ENCODE results near the gene C1QTNF3.

C1QTNF3 gene

DNA sequence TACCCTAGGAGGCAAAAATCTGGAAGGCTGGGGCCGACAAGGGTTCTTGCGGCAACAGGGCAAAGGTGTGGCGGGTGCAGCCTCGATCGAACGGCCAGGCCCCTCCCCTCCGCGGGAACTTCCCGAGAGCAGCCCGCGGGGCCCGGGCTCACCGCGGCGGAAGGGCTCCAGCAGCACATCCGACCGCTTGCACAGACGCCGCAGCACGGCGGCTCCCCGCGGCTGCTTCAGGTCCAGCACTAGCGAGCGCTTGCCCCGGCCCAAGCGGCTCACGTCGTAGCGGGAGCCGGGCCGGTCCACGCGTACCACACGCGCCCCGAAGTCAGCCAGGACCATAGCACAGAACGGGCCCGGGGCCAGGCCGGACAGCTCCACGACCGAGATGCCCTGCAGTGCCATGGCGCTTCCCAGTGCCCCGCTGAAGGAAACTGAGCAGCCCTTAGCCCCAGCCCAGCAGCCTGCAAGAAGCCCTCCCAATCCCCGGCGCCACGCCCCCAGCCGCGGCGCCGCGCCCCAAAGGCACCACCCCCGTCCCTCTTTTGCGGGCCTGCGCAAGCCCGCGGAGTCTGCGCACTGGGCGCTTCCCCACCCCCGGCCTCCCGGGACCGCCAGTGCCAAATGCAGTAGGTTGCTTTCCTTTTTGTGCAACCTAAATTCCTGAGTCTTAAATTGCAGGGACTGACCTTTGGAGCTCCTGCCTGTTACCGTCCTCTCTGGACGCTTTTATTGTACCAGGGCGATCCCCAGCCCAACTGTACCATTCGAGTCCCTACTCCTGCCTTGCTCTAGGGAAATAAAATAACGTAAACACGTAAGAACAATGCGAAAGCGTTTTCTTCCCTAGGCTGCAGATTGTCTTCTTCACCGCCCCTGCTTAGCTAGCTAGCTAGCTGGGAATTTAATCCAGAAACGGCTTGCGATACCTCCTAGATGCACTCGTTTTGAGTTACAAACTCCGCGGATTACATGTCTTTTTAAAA is 35.1 kb downstream of the C1QTNF3 start, which contains the start of gene AMACR:
Gene AMACR, minus strand, starts transcription at position 430 of the 980 bp plus-strand sequence. Its CDS starts 31 bp downstream, at position 399.
- Histone ChIP-seq H3K79me2 (ENCODE audit: control insufficient read depth, low read length) (no peaks in the 10 kb centered on the region), H3F3A (ENCODE audit: control insufficient read depth, insufficient read depth) (no peaks in the 10 kb centered on the region), H3K9me3 (ENCODE audit: control insufficient read depth, insufficient read depth, low read length) (no peaks in the 10 kb centered on the region), H3K4me1 (ENCODE audit: control insufficient read depth, low read length) (peaks cover 22% of the 10 kb centered on the region), H3K4me2 (ENCODE audit: low read length) (peak within 1 kb of the TSS; percentile 82), H3K27ac (ENCODE audit: low read depth, low read length) (peak within 1 kb of the TSS; percentile 52), H4K20me1 (ENCODE audit: control insufficient read depth, insufficient read depth, low read depth, low read length) (no peaks in the 10 kb centered on the region), H3K36me3 (ENCODE audit: control insufficient read depth, low read length) (no peaks in the 10 kb centered on the region), H3K27me3 (ENCODE audit: control insufficient read depth, low read length) (peaks cover 1% of the 10 kb centered on the region; the same call in 1 of the 2 replicates), H3K9me2 (replicated peaks; ENCODE audit: control insufficient read depth, low read length) (no peaks in the 10 kb centered on the region), H3K4me3 (ENCODE audit: low read length) (peak within 1 kb of the TSS; percentile 96)
- TF ChIP-seq, protein P1, sequence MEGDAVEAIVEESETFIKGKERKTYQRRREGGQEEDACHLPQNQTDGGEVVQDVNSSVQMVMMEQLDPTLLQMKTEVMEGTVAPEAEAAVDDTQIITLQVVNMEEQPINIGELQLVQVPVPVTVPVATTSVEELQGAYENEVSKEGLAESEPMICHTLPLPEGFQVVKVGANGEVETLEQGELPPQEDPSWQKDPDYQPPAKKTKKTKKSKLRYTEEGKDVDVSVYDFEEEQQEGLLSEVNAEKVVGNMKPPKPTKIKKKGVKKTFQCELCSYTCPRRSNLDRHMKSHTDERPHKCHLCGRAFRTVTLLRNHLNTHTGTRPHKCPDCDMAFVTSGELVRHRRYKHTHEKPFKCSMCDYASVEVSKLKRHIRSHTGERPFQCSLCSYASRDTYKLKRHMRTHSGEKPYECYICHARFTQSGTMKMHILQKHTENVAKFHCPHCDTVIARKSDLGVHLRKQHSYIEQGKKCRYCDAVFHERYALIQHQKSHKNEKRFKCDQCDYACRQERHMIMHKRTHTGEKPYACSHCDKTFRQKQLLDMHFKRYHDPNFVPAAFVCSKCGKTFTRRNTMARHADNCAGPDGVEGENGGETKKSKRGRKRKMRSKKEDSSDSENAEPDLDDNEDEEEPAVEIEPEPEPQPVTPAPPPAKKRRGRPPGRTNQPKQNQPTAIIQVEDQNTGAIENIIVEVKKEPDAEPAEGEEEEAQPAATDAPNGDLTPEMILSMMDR (IDR thresholded peaks at IDR 0.05; ENCODE audit: low read depth, low read length, poor library complexity, severe bottlenecking) = no peak

DNA sequence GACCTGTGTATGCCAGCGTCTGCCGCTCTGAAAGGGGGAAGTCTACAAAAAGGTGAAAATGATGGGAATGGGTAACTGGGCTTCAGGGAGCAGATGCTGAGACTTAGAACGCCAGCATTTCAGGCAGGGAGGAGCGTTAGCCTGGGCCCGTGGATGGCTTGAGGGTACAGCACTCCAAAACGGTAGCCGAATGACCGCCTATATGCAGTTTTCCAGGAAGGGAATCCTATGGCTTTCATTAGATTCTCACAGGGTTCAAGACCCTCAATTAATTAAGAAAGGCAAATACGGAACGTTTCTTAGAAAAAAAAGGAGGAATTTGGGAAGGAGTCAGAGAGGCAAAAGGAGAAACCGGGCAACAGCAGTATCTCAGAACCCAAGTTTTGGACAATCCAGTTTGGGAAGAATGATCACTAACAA is 35.8 kb downstream of the C1QTNF3 start:
- H3K4me1 ChIP-seq (ENCODE audit: control insufficient read depth, low read length) = peaks cover 22% of the 10 kb centered on the region
- no peaks in the 10 kb centered on the region for H3K9me2 ChIP-seq (replicated peaks; ENCODE audit: control insufficient read depth, low read length)
- no peaks in the 10 kb centered on the region for H3K27me3 ChIP-seq (ENCODE audit: control insufficient read depth, low read length)
- H3K27ac ChIP-seq (ENCODE audit: low read depth, low read length) = peak overlapping the region; percentile 52
- no peaks in the 10 kb centered on the region for H4K20me1 ChIP-seq (ENCODE audit: control insufficient read depth, insufficient read depth, low read depth, low read length)
- H3K9me3 ChIP-seq (ENCODE audit: control insufficient read depth, insufficient read depth, low read length) = no peaks in the 10 kb centered on the region
- TF ChIP-seq, protein P1 (IDR thresholded peaks at IDR 0.05; ENCODE audit: low read depth, low read length, poor library complexity, severe bottlenecking) = no peak
- H3K79me2 ChIP-seq (ENCODE audit: control insufficient read depth, low read length) = no peaks in the 10 kb centered on the region
- H3F3A ChIP-seq (ENCODE audit: control insufficient read depth, insufficient read depth) = no peaks in the 10 kb centered on the region
- H3K4me3 ChIP-seq (ENCODE audit: low read length) = peak overlapping the region; percentile 96
- H3K4me2 ChIP-seq (ENCODE audit: low read length) = peak overlapping the region; percentile 82
- H3K36me3 ChIP-seq (ENCODE audit: control insufficient read depth, low read length) = no peaks in the 10 kb centered on the region

GRCh38 chr5:34005681-34006080 is 37.3 kb downstream of the C1QTNF3 start:
- no peaks in the 10 kb centered on the region for H3K9me3 ChIP-seq (ENCODE audit: control insufficient read depth, insufficient read depth, low read length)
- no peaks in the 10 kb centered on the region for H3K9me2 ChIP-seq (replicated peaks; ENCODE audit: control insufficient read depth, low read length)
- H3K4me2 ChIP-seq (ENCODE audit: low read length) = no peak overlapping the region
- H3K27ac ChIP-seq (ENCODE audit: low read depth, low read length) = no peak overlapping the region
- H3K36me3 ChIP-seq (ENCODE audit: control insufficient read depth, low read length) = no peaks in the 10 kb centered on the region
- no peaks in the 10 kb centered on the region for H3K27me3 ChIP-seq (ENCODE audit: control insufficient read depth, low read length)
- H4K20me1 ChIP-seq (ENCODE audit: control insufficient read depth, insufficient read depth, low read depth, low read length) = no peaks in the 10 kb centered on the region
- no peak overlapping the region for H3K4me3 ChIP-seq (ENCODE audit: low read length)
- TF ChIP-seq EZH2phosphoT487 (IDR thresholded peaks at IDR 0.05; ENCODE audit: borderline replicate concordance, low read length) = no peak
- TF ChIP-seq, protein P1 (IDR thresholded peaks at IDR 0.05; ENCODE audit: low read depth, low read length, poor library complexity, severe bottlenecking) = no peak
- H3K4me1 ChIP-seq (ENCODE audit: control insufficient read depth, low read length) = peaks cover 22% of the 10 kb centered on the region
- no peaks in the 10 kb centered on the region for H3F3A ChIP-seq (ENCODE audit: control insufficient read depth, insufficient read depth)
- no peaks in the 10 kb centered on the region for H3K79me2 ChIP-seq (ENCODE audit: control insufficient read depth, low read length)

Measured in DOHH2 (cell line).